GM10266 (cell line): Measurements from ENCODE around the gene PALLD.

ENCODE experiments used
- DNase-seq: peaks from one replicate; pipeline ENCODE4 v3.0.0; 2012; ENCODE audit errors: extremely low spot score
- CTCF ChIP-seq: IDR thresholded peaks from 2 replicates; pipeline ENCODE4 v1.5.1; 2012; ENCODE audit warnings: mild to moderate bottlenecking, low read depth; ENCODE audit not compliant: control insufficient read depth, insufficient read depth; ENCODE audit errors: missing control alignments

PALLD gene

GRCh38 chr4:168588916-168589531 is 92.2 kb downstream of the PALLD start:
- no peak for DNase-seq
- TF ChIP-seq CTCF = no peak

GRCh38 chr4:168592676-168593075 is 95.8 kb downstream of the PALLD start:
- no peak for DNase-seq

GRCh38 chr4:168593399-168593798 is 96.5 kb downstream of the PALLD start:
- no peak for TF ChIP-seq CTCF
- DNase-seq = no peak

More at GRCh38 chr4:168592676-168593075, 95.8 kb downstream of the PALLD start:
- TF ChIP-seq CTCF = no peak

GRCh38 chr4:168594121-168594520 is 97.3 kb downstream of the PALLD start:
- no peak for TF ChIP-seq CTCF
- no peak for DNase-seq

- no peak for DNase-seq
- no peak for TF ChIP-seq CTCF
These were observed 101.3 kb downstream of the PALLD start for GRCh38 chr4:168598191-168598590.

GRCh38 chr4:168600796-168601583 is 104.1 kb downstream of the PALLD start:
- no peak for DNase-seq
- no peak for TF ChIP-seq CTCF

GRCh38 chr4:168601899-168602298 is 105.0 kb downstream of the PALLD start:
- TF ChIP-seq CTCF = no peak
- DNase-seq = no peak
